ENCODE results near the gene ANO9. TPM values are rescaled to one million over a fixed set of nuclear protein-coding genes. Genes with fewer than 3 reads are reported as not detected.
"Not testable (repeated sequence)": the region's sequence is repeated elsewhere in the genome, so short reads cannot be mapped to it uniquely, and the experiment has no call there.

The ANO9 gene
- total RNA-seq, 1 experiment from 2014 or later: not detected

- ChIA-PET CTCF (interaction anchor here (0.7 kb wide), 1 partner anchor 141 kb away, joined by 4 read pairs; no protein-coding TSS in a partner anchor), POLR2A (ENCODE audit: low non-redundant PET) (interaction anchor here (0.7 kb wide), 1 partner anchor 126 kb away, joined by 3 read pairs; no protein-coding TSS in a partner anchor)
- Histone ChIP-seq H3K4me3 (ENCODE audit: low read depth, low read length, poor library complexity, severe bottlenecking) (no peak overlapping the region), H3K27me3 (replicated peaks; ENCODE audit: insufficient read depth, low read depth, low read length, poor library complexity) (no peaks in the 10 kb centered on the region), H3K27ac (ENCODE audit: low read depth, low read length, poor library complexity, severe bottlenecking) (no peak overlapping the region), H3K36me3 (ENCODE audit: insufficient read depth, low read length, poor library complexity, severe bottlenecking) (no peaks in the 10 kb centered on the region), H3K9me3 (ENCODE audit: low read depth, low read length, poor library complexity, severe bottlenecking) (no peaks in the 10 kb centered on the region), H3K4me1 (ENCODE audit: insufficient read depth, low read length, poor library complexity, severe bottlenecking) (no peaks in the 10 kb centered on the region)
- DNase-seq (ENCODE audit: low spot score): no peak
- TF ChIP-seq EZH2 (IDR thresholded peaks at IDR 0.05; ENCODE audit: borderline replicate concordance, low read depth, low read length, poor library complexity, severe bottlenecking) (no peak), CTCF (conservative IDR thresholded peaks at IDR 0.05; ENCODE audit: low read depth, low read length) (no peak)
- no TSS peak for BruUV-seq (replicated peaks)
- intact Hi-C loops (cut with micrococcal nuclease; ENCODE audit: unreplicated experiment): no loop called here
These were observed 49.6 kb downstream of the ANO9 start for GRCh38 chr11:392102-392777.

DNA sequence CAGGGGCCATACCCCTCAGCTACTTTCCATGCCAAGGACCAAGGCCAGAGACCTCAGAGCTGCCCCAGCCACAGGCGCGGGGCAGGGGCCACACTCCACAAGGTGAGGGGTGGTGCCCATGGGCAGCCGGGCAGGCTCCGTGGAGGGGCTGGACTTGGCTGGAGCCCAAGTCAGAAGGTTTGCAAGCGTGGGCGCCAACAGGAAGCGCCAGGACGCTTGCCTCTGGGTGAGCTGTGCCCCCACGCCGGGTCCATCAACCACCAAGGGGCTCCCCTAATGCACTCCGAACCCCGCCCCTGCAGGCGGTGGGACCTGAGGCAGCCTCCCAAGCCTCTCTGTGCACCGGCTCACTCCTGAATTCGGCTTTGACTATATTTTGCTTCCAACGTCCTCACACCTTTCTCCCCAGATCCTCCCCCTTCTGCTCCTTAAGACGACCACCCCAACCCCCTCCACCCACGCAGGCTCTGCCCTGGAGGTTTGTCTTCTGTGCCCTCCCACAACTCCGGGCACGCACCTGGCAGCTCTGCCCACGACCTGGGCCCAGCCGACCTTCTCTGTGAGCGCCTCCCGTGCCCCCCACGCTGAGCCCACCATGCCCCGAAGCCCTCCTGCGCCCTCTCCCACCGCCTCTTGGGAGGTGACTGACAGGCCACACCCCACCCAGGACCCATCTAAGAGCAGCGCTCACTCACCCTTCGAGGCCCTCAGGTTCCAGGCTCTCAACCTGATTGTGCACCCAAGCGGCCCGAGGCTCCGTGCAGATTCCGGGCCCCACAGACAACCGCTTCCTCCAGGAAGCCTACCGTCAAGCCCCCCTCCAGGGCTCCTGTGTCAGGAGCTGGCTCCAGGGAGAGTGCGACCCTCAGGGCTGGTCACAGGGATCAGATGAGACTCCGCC is 50.4 kb downstream of the ANO9 start:
- no peak overlapping the region for H3K27ac ChIP-seq (ENCODE audit: low read depth, low read length, poor library complexity, severe bottlenecking)
- intact Hi-C loops (cut with micrococcal nuclease; ENCODE audit: unreplicated experiment): no loop called here
- H3K27me3 ChIP-seq (replicated peaks; ENCODE audit: insufficient read depth, low read depth, low read length, poor library complexity): no peaks in the 10 kb centered on the region
- ChIA-PET POLR2A (ENCODE audit: low non-redundant PET) (no interaction called here), CTCF (no interaction called here)
- no TSS peak for BruUV-seq (replicated peaks)
- no peak for DNase-seq (ENCODE audit: low spot score)
- H3K9me3 ChIP-seq (ENCODE audit: low read depth, low read length, poor library complexity, severe bottlenecking): peaks cover 6% of the 10 kb centered on the region
- no peak for TF ChIP-seq EZH2 (IDR thresholded peaks at IDR 0.05; ENCODE audit: borderline replicate concordance, low read depth, low read length, poor library complexity, severe bottlenecking)
- TF ChIP-seq CTCF (conservative IDR thresholded peaks at IDR 0.05; ENCODE audit: low read depth, low read length): no peak
- H3K36me3 ChIP-seq (ENCODE audit: insufficient read depth, low read length, poor library complexity, severe bottlenecking): no peaks in the 10 kb centered on the region
- no peaks in the 10 kb centered on the region for H3K4me1 ChIP-seq (ENCODE audit: insufficient read depth, low read length, poor library complexity, severe bottlenecking)
- H3K4me3 ChIP-seq (ENCODE audit: low read depth, low read length, poor library complexity, severe bottlenecking): no peak overlapping the region

DNA sequence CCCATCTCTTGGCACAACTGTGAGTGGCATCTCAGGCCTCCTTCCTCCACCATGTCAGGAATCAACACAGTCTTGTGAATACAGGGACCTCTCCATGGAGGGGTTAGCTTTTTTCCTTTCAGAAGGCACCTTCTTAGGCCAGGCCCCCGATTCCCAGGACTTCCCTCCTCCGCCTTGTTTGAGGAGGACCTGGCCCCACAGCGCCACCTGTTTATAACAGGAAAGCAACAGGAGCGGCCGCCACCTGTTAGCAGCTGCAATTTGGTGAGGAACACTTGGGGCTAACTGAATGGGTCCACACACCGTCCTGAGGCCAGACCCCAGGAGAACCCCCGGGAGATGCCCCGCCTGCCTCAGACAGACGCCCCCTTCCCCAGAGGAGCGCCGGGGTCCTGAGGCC is 51.6 kb downstream of the ANO9 start:
- H3K9me3 ChIP-seq (ENCODE audit: low read depth, low read length, poor library complexity, severe bottlenecking): peaks cover 6% of the 10 kb centered on the region
- H3K4me1 ChIP-seq (ENCODE audit: insufficient read depth, low read length, poor library complexity, severe bottlenecking): no peaks in the 10 kb centered on the region
- DNase-seq (ENCODE audit: low spot score): no peak
- no TSS peak for BruUV-seq (replicated peaks)
- intact Hi-C loops (cut with micrococcal nuclease; ENCODE audit: unreplicated experiment): no loop called here
- TF ChIP-seq CTCF (conservative IDR thresholded peaks at IDR 0.05; ENCODE audit: low read depth, low read length): 0 out of 2 replicates have a peak, but pooled peaks have one; percentile 12
- no peak for TF ChIP-seq EZH2 (IDR thresholded peaks at IDR 0.05; ENCODE audit: borderline replicate concordance, low read depth, low read length, poor library complexity, severe bottlenecking)
- ChIA-PET POLR2A (ENCODE audit: low non-redundant PET) (no interaction called here), CTCF (no interaction called here)
- H3K27ac ChIP-seq (ENCODE audit: low read depth, low read length, poor library complexity, severe bottlenecking): no peak overlapping the region
- no peak overlapping the region for H3K4me3 ChIP-seq (ENCODE audit: low read depth, low read length, poor library complexity, severe bottlenecking)
- H3K36me3 ChIP-seq (ENCODE audit: insufficient read depth, low read length, poor library complexity, severe bottlenecking): no peaks in the 10 kb centered on the region
- H3K27me3 ChIP-seq (replicated peaks; ENCODE audit: insufficient read depth, low read depth, low read length, poor library complexity): no peaks in the 10 kb centered on the region

DNA sequence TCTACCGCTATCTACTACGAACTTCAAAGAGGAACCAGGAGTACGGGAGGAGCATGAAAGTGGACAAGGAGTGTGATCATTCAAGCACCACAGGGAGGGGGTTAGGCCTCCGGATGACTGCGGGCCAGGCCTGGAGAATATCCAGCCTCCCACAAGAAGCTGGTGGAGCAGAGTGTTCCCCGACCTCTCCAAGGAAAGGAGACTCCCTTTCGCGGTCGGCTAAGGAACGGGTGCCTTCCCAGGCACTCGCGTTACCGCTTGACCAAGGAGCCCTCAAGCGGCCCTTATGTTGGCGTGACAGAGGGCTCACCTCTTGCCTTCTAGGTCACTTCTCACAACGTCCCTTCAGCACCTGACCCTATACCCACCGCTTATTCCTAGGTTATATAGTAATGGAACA is 52.4 kb downstream of the ANO9 start:
- H3K27me3 ChIP-seq (replicated peaks; ENCODE audit: insufficient read depth, low read depth, low read length, poor library complexity); BruUV-seq (replicated peaks); H3K27ac ChIP-seq (ENCODE audit: low read depth, low read length, poor library complexity, severe bottlenecking); DNase-seq (ENCODE audit: low spot score); H3K9me3 ChIP-seq (ENCODE audit: low read depth, low read length, poor library complexity, severe bottlenecking); H3K36me3 ChIP-seq (ENCODE audit: insufficient read depth, low read length, poor library complexity, severe bottlenecking); H3K4me3 ChIP-seq (ENCODE audit: low read depth, low read length, poor library complexity, severe bottlenecking); intact Hi-C loops (cut with micrococcal nuclease; ENCODE audit: unreplicated experiment); POLR2A ChIA-PET (ENCODE audit: low non-redundant PET); H3K4me1 ChIP-seq (ENCODE audit: insufficient read depth, low read length, poor library complexity, severe bottlenecking): not testable (repeated sequence)
- CTCF ChIA-PET: interaction anchor here (1.1 kb wide), 1 partner anchor 18 kb away, joined by 4 read pairs; no protein-coding TSS in a partner anchor
